ENCODE results near the gene SHE.

DNA sequence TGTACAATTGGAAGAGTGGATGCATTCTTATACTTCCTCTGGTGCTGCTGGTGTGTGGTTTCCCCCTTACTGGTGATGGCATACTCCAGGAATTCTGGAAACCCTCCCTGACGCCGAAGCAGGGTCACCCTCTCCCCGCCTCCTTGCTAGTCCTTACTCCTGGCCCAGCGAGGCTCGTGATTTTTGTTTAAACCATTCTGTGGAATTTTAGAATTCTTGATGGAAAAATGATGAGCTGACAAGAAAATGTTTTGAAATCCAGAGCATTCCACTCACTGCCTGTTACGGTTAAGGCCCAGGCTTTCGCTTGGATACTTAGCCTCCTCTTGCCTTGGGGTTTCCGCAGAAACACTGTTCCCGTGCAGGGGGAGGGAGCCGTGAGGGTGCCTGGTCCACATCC is 55.9 kb downstream of the SHE start:
- TF ChIP-seq, protein P1, sequence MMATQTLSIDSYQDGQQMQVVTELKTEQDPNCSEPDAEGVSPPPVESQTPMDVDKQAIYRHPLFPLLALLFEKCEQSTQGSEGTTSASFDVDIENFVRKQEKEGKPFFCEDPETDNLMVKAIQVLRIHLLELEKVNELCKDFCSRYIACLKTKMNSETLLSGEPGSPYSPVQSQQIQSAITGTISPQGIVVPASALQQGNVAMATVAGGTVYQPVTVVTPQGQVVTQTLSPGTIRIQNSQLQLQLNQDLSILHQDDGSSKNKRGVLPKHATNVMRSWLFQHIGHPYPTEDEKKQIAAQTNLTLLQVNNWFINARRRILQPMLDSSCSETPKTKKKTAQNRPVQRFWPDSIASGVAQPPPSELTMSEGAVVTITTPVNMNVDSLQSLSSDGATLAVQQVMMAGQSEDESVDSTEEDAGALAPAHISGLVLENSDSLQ (IDR thresholded peaks at IDR 0.05) = no peak
- no peak for TF ChIP-seq FOXK2 (IDR thresholded peaks at IDR 0.05)
- no peak for TF ChIP-seq ZNF384 (IDR thresholded peaks at IDR 0.05)
- no peak for TF ChIP-seq NFRKB (IDR thresholded peaks at IDR 0.05)
- TF ChIP-seq BHLHE40 (IDR thresholded peaks at IDR 0.05; ENCODE audit: borderline replicate concordance) = no peak
- no peak for TF ChIP-seq SUZ12 (IDR thresholded peaks at IDR 0.05)
- TF ChIP-seq SP1 (IDR thresholded peaks at IDR 0.05) = no peak

All from HEK293T (cell line).